DOHH2 (cell line): ENCODE data around the gene SPACDR.

Source experiments
- H3F3A ChIP-seq: fragments of 200-600 bp; sonication (generic), shearing (Covaris generic); 2 replicates; pipeline ENCODE4 v1.6.0; 2016; ENCODE audit warnings: antibody characterized with exemption, mild to moderate bottlenecking; ENCODE audit not compliant: control insufficient read depth, insufficient read depth
- H3K27ac ChIP-seq: fragments of 200-600 bp; sonication (generic); 2 replicates; pipeline ENCODE4 v1.5.1; 2014; ENCODE audit warnings: low read depth, mild to moderate bottlenecking, low read length, moderate library complexity
- H3K27me3 ChIP-seq: fragments of 200-600 bp; sonication (generic); 2 replicates; pipeline ENCODE4 v1.6.1; 2014; ENCODE audit warnings: mild to moderate bottlenecking, low read length, mixed read lengths; ENCODE audit not compliant: control insufficient read depth
- H3K36me3 ChIP-seq: fragments of 200-600 bp; sonication (generic); 2 replicates; pipeline ENCODE4 v1.6.1; 2014; ENCODE audit warnings: mild to moderate bottlenecking, low read length, moderate library complexity, mixed read lengths; ENCODE audit not compliant: control insufficient read depth
- H3K4me1 ChIP-seq: fragments of 200-600 bp; sonication (generic); 2 replicates; pipeline ENCODE4 v1.6.1; 2014; ENCODE audit warnings: mild to moderate bottlenecking, low read length, mixed read lengths; ENCODE audit not compliant: control insufficient read depth
- H3K4me2 ChIP-seq: fragments of 200-600 bp; sonication (generic); 2 replicates; pipeline ENCODE4 v1.6.0; 2014; ENCODE audit warnings: mild to moderate bottlenecking, low read length, moderate library complexity
- H3K4me3 ChIP-seq: fragments of 200-600 bp; sonication (generic); 2 replicates; pipeline ENCODE4 v1.5.1; 2014; ENCODE audit warnings: mild to moderate bottlenecking, low read length, mixed read lengths
- H3K79me2 ChIP-seq: fragments of 200-600 bp; sonication (generic); 2 replicates; pipeline ENCODE4 v1.6.1; 2014; ENCODE audit warnings: mild to moderate bottlenecking, low read length, mixed read lengths; ENCODE audit not compliant: control insufficient read depth
- H3K9me2 ChIP-seq: fragments of 200-600 bp; sonication (generic); replicated peaks from 2 replicates; pipeline ENCODE4 v1.6.1; 2014; ENCODE audit warnings: mild to moderate bottlenecking, low read length, mixed read lengths; ENCODE audit not compliant: control insufficient read depth
- H3K9me3 ChIP-seq: fragments of 200-600 bp; sonication (generic); 2 replicates; pipeline ENCODE4 v1.6.1; 2014; ENCODE audit warnings: antibody characterized with exemption, low read length, mixed read lengths; ENCODE audit not compliant: control insufficient read depth, insufficient read depth
- H4K20me1 ChIP-seq: fragments of 200-600 bp; sonication (generic); 2 replicates; pipeline ENCODE4 v1.6.0; 2014; ENCODE audit warnings: low read depth, mild to moderate bottlenecking, antibody characterized with exemption, low read length, moderate library complexity; ENCODE audit not compliant: control insufficient read depth, insufficient read depth
- CTCF ChIP-seq: fragments of 200-600 bp; sonication (generic); IDR thresholded peaks from one replicate; pipeline ENCODE4 v1.5.1; 2014; ENCODE audit warnings: antibody characterized with exemption, mild to moderate bottlenecking, low read depth, low read length; ENCODE audit not compliant: poor library complexity, severe bottlenecking
- EZH2phosphoT487 ChIP-seq: fragments of 200-600 bp; sonication (generic); IDR thresholded peaks from 2 replicates; pipeline ENCODE4 v1.6.1; 2017; ENCODE audit warnings: borderline replicate concordance, mild to moderate bottlenecking, antibody characterized with exemption, low read length, moderate library complexity, mixed read lengths

SPACDR gene

GRCh38 chr7:100430493-100431285, 33.4 kb downstream of the SPACDR start:
- Histone ChIP-seq H3K4me1 (peaks cover 55% of the 10 kb centered on the region), H3F3A (peaks cover 49% of the 10 kb centered on the region), H3K4me2 (peak overlapping the region; percentile 83), H3K27me3 (no peaks in the 10 kb centered on the region), H3K4me3 (peak overlapping the region; percentile 77), H3K27ac (peak overlapping the region; percentile 89), H3K36me3 (peaks cover 59% of the 10 kb centered on the region), H3K9me3 (peaks cover 5% of the 10 kb centered on the region), H3K9me2 (no peaks in the 10 kb centered on the region), H4K20me1 (peaks cover 11% of the 10 kb centered on the region; the same call in 1 of the 2 replicates), H3K79me2 (peaks cover 61% of the 10 kb centered on the region)
- TF ChIP-seq EZH2phosphoT487 (no peak), CTCF (no peak)

GRCh38 chr7:100429637-100430492, 34.2 kb downstream of the SPACDR start, which contains the start of gene MEPCE:
Gene MEPCE, plus strand, starts transcription at chr7:100429831. Its CDS starts 188 bp downstream, at chr7:100430019.
- Histone ChIP-seq H3K27me3 (no peaks in the 10 kb centered on the region), H3K27ac (peak within 1 kb of the TSS; percentile 89), H3K4me3 (peak within 1 kb of the TSS; percentile 77), H4K20me1 (peaks cover 11% of the 10 kb centered on the region; the same call in 1 of the 2 replicates), H3K9me2 (no peaks in the 10 kb centered on the region), H3K36me3 (peaks cover 51% of the 10 kb centered on the region), H3K79me2 (peaks cover 52% of the 10 kb centered on the region), H3K4me2 (peak within 1 kb of the TSS; percentile 83), H3K4me1 (peaks cover 51% of the 10 kb centered on the region), H3K9me3 (peaks cover 5% of the 10 kb centered on the region), H3F3A (peaks cover 52% of the 10 kb centered on the region)
- TF ChIP-seq EZH2phosphoT487 (no peak), CTCF (no peak)

GRCh38 chr7:100428967-100429636, 35.0 kb downstream of the SPACDR start:
- Histone ChIP-seq H3K9me3 (peaks cover 5% of the 10 kb centered on the region), H3K4me3 (peak overlapping the region; percentile 77), H3K79me2 (peaks cover 45% of the 10 kb centered on the region), H3K4me2 (peak overlapping the region; percentile 83), H4K20me1 (peaks cover 11% of the 10 kb centered on the region; the same call in 1 of the 2 replicates), H3K36me3 (peaks cover 43% of the 10 kb centered on the region), H3K4me1 (peaks cover 43% of the 10 kb centered on the region), H3K9me2 (no peaks in the 10 kb centered on the region), H3F3A (peaks cover 46% of the 10 kb centered on the region), H3K27ac (peak overlapping the region; percentile 89), H3K27me3 (no peaks in the 10 kb centered on the region)
- TF ChIP-seq EZH2phosphoT487 (no peak), CTCF (peak; percentile 13)
